Keratinocyte (primary cell): ENCODE results near the gene AMACR. TPM values are rescaled to one million over a fixed set of nuclear protein-coding genes. Genes with fewer than 3 reads are reported as not detected.

ENCODE experiments used
- DNase-seq: peaks from one replicate; pipeline ENCODE4 v3.0.0-alpha.2; 2011; ENCODE audit warnings: low read depth, missing footprints, low spot score
- FAIRE-seq: peaks from 2 replicates; lab custom pipeline; 2011; peaks lifted over from hg19 to GRCh38; lab: Jason Lieb, UNC
- H2AFZ ChIP-seq: 2 replicates; pipeline ENCODE4 v1.6.0; 2012; ENCODE audit warnings: low read length, control low read depth, inconsistent platforms; ENCODE audit not compliant: control insufficient read depth
- H3K27ac ChIP-seq: 2 replicates; pipeline ENCODE4 v1.5.1; 2011; ENCODE audit warnings: low read length; ENCODE audit not compliant: control insufficient read depth, insufficient read depth
- H3K27me3 ChIP-seq: 3 replicates; pipeline ENCODE4 v1.6.0; 2011; ENCODE audit warnings: low read length; ENCODE audit not compliant: control insufficient read depth, insufficient read depth; ENCODE audit errors: extremely low read depth
- H3K36me3 ChIP-seq, 2 experiments: 2 replicates in 1 of 2; 3 replicates in 1 of 2; pipeline ENCODE4 v1.5.1; 2011; ENCODE audit warnings: low read length in 2 of 2, mild to moderate bottlenecking in 1 of 2; ENCODE audit not compliant: control insufficient read depth in 2 of 2, insufficient read depth in 2 of 2; ENCODE audit errors: extremely low read depth in 1 of 2
- H3K4me1 ChIP-seq: 3 replicates; pipeline ENCODE4 v1.5.1; 2011; ENCODE audit warnings: low read length; ENCODE audit not compliant: control insufficient read depth, insufficient read depth; ENCODE audit errors: extremely low read depth
- H3K4me2 ChIP-seq: 3 replicates; pipeline ENCODE4 v1.6.0; 2011; ENCODE audit warnings: low read depth, low read length; ENCODE audit not compliant: control insufficient read depth, insufficient read depth; ENCODE audit errors: extremely low read depth
- H3K4me3 ChIP-seq, 3 experiments: fragments of 200-600 bp in 1 of 3; sonication (generic) in 1 of 3; 2 replicates in 2 of 3; 3 replicates in 1 of 3; pipeline ENCODE4 v1.5.1; 2011 to 2016; ENCODE audit warnings: low read length in 3 of 3, mild to moderate bottlenecking in 3 of 3, control low read depth in 2 of 3, inconsistent platforms in 1 of 3, low read depth in 1 of 3, mixed read lengths in 1 of 3, mixed run types in 1 of 3, moderate library complexity in 1 of 3; ENCODE audit not compliant: control insufficient read depth in 2 of 3, insufficient read depth in 2 of 3; ENCODE audit errors: extremely low read depth in 1 of 3
- H3K79me2 ChIP-seq: 2 replicates; pipeline ENCODE4 v1.6.0; 2012; ENCODE audit warnings: low read length; ENCODE audit not compliant: control insufficient read depth, insufficient read depth
- H3K9ac ChIP-seq: 3 replicates; pipeline ENCODE4 v1.6.0; 2011; ENCODE audit warnings: low read length; ENCODE audit not compliant: control insufficient read depth, insufficient read depth; ENCODE audit errors: extremely low read depth
- H3K9me1 ChIP-seq: 3 replicates; pipeline ENCODE4 v1.6.0; 2011; ENCODE audit warnings: low read length; ENCODE audit not compliant: control insufficient read depth, insufficient read depth; ENCODE audit errors: extremely low read depth
- H3K9me3 ChIP-seq: 2 replicates; pipeline ENCODE4 v1.5.1; 2012; ENCODE audit warnings: low read depth, low read length; ENCODE audit not compliant: control insufficient read depth
- H4K20me1 ChIP-seq: 3 replicates; pipeline ENCODE4 v1.6.0; 2011; ENCODE audit warnings: low read length; ENCODE audit not compliant: control insufficient read depth, insufficient read depth; ENCODE audit errors: extremely low read depth
- EZH2 ChIP-seq: IDR thresholded peaks from one replicate; pipeline ENCODE4 v1.6.1; 2012; ENCODE audit warnings: inconsistent platforms, mild to moderate bottlenecking, low read length, moderate library complexity
- dilution Hi-C: fragments of 300-500 bp; cut with MboI; formaldehyde crosslinking; loops from one replicate; pipeline ENCODE4 v1.7.0; 2020; ENCODE audit warnings: low sequenced_read_pairs; ENCODE audit not compliant: extremely low pct_ligation_motif_present
- polyA plus RNA-seq, 5 experiments: library from polyadenylated mRNA; depleted of rRNA in 3 of 5; stranded (reverse) in 3 of 5; stranded (forward) in 1 of 5; unstranded in 1 of 5; fragments of >200 nt; gene quantifications; 1 replicate in 1 of 5; 2 replicates in 3 of 5; 3 replicates in 1 of 5; pipeline versions ENCODE4 v1.2.1 to v1.2.3, GENCODE V29; 2011 to 2012; ENCODE audit warnings: missing spikeins in 2 of 5, low read depth in 1 of 5, low replicate concordance in 1 of 5
- TF ChIP-seq, protein P1 (sequence below), 3 experiments: IDR thresholded peaks in 1 of 3; conservative IDR thresholded peaks in 1 of 3; optimal IDR thresholded peaks in 1 of 3; 2 replicates in 2 of 3; 3 replicates in 1 of 3; pipeline versions ENCODE3 to v1.5.1; 2011; ENCODE audit warnings: low read length in 3 of 3, mild to moderate bottlenecking in 3 of 3, moderate library complexity in 2 of 3, control low read depth in 1 of 3, inconsistent platforms in 1 of 3; ENCODE audit not compliant: insufficient read depth in 2 of 3; ENCODE audit errors: extremely low read depth in 1 of 3

The AMACR gene
- polyA plus RNA-seq, 1 donor (not counting 4 experiments of a cell fraction or from before 2014, with no cell fraction given): 20.3 TPM

DNA sequence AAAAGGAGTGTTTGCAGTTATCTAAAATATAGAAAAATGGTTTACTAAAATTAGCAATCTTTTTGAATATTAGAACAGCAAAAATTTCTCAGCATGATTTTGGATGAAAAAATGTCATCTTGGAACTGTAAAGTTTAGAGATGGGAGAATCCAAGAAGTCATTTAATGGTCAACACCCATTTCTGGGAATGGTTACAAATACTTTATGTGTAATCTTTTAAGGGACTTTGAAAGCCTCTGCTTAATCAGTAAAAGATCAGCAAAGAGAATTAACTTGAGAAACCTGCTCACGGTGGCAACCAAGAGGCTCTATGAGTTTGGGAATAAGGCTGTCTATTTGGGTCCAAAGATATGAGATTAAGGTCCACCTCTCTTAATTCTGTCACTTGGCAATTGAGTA is 22.2 kb upstream of the AMACR start:
- Histone ChIP-seq H3K4me3 (no peak overlapping the region), H3K9me1 (no peaks in the 10 kb centered on the region), H2AFZ (no peak overlapping the region), H3K4me1 (no peaks in the 10 kb centered on the region), H3K9ac (no peak overlapping the region), H4K20me1 (no peaks in the 10 kb centered on the region), H3K9me3 (no peaks in the 10 kb centered on the region), H3K36me3 (no peaks in the 10 kb centered on the region), H3K27me3 (no peaks in the 10 kb centered on the region), H3K4me2 (no peak overlapping the region), H3K79me2 (no peaks in the 10 kb centered on the region), H3K27ac (no peak overlapping the region)
- dilution Hi-C loops: no loop called here
- TF ChIP-seq, protein P1, sequence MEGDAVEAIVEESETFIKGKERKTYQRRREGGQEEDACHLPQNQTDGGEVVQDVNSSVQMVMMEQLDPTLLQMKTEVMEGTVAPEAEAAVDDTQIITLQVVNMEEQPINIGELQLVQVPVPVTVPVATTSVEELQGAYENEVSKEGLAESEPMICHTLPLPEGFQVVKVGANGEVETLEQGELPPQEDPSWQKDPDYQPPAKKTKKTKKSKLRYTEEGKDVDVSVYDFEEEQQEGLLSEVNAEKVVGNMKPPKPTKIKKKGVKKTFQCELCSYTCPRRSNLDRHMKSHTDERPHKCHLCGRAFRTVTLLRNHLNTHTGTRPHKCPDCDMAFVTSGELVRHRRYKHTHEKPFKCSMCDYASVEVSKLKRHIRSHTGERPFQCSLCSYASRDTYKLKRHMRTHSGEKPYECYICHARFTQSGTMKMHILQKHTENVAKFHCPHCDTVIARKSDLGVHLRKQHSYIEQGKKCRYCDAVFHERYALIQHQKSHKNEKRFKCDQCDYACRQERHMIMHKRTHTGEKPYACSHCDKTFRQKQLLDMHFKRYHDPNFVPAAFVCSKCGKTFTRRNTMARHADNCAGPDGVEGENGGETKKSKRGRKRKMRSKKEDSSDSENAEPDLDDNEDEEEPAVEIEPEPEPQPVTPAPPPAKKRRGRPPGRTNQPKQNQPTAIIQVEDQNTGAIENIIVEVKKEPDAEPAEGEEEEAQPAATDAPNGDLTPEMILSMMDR (optimal IDR thresholded peaks at IDR 0.05 in 1 of 3, IDR thresholded peaks at IDR 0.05 in 1 of 3, conservative IDR thresholded peaks at IDR 0.05 in 1 of 3; ENCODE audit: extremely low read depth in 1 of 3, insufficient read depth in 2 of 3, low read length in 3 of 3): no peak
- TF ChIP-seq EZH2: no peak
- no peak for DNase-seq
- FAIRE-seq: no peak

GRCh38 chr5:34028349-34028748 is 20.5 kb upstream of the AMACR start:
- Histone ChIP-seq H3K4me2 (no peak overlapping the region), H3K9me1 (no peaks in the 10 kb centered on the region), H3K4me1 (no peaks in the 10 kb centered on the region), H2AFZ (no peak overlapping the region), H4K20me1 (no peaks in the 10 kb centered on the region), H3K27me3 (no peaks in the 10 kb centered on the region), H3K79me2 (no peaks in the 10 kb centered on the region), H3K9me3 (no peaks in the 10 kb centered on the region), H3K9ac (no peak overlapping the region), H3K36me3 (no peaks in the 10 kb centered on the region), H3K27ac (no peak overlapping the region), H3K4me3 (no peak overlapping the region)
- no peak for DNase-seq
- dilution Hi-C loops: no loop called here
- no peak for FAIRE-seq
- no peak for TF ChIP-seq EZH2
- TF ChIP-seq, protein P1 (optimal IDR thresholded peaks at IDR 0.05 in 1 of 3, IDR thresholded peaks at IDR 0.05 in 1 of 3, conservative IDR thresholded peaks at IDR 0.05 in 1 of 3; ENCODE audit: extremely low read depth in 1 of 3, insufficient read depth in 2 of 3, low read length in 3 of 3): no peak
